Type B pancreatic cell (in vitro differentiated cells): ENCODE results near the gene DNAH9. TPM values are rescaled to one million over a fixed set of nuclear protein-coding genes. Genes with fewer than 3 reads are reported as not detected.

Experiments
- DNase-seq: peaks from one replicate; pipeline ENCODE4 v3.0.0; 2021; ENCODE audit warnings: mixed read lengths; ENCODE audit not compliant: unreplicated experiment; ENCODE audit errors: extremely low spot score
- H3K27ac Mint-ChIP-seq: 2 replicates; pipeline ENCODE4 v1.8.0; 2021; ENCODE audit warnings: mild to moderate bottlenecking, mixed read lengths
- H3K27me3 Mint-ChIP-seq: 2 replicates; pipeline ENCODE4 v1.8.0; 2021; ENCODE audit warnings: mixed read lengths
- H3K36me3 Mint-ChIP-seq: 2 replicates; pipeline ENCODE4 v1.8.0; 2021; ENCODE audit warnings: mixed read lengths
- H3K4me1 Mint-ChIP-seq: one replicate; pipeline ENCODE4 v1.8.0; 2021; ENCODE audit warnings: mixed read lengths; ENCODE audit not compliant: unreplicated experiment
- H3K4me3 Mint-ChIP-seq: 2 replicates; pipeline ENCODE4 v1.8.0; 2021; ENCODE audit warnings: mild to moderate bottlenecking, mixed read lengths
- H3K9me3 Mint-ChIP-seq: 2 replicates; pipeline ENCODE4 v1.8.0; 2021; ENCODE audit warnings: mixed read lengths
- CTCF ChIP-seq: fragments of 200-600 bp; sonication (generic); conservative IDR thresholded peaks from 2 replicates; pipeline ENCODE4 v1.5.0; 2021; ENCODE audit warnings: antibody characterized with exemption, mild to moderate bottlenecking
- total RNA-seq: library from RNA; stranded (reverse); gene quantifications from 2 replicates; pipeline ENCODE4 v1.2.1, GENCODE V29; 2021; ENCODE audit warnings: low replicate concordance

Gene DNAH9
- total RNA-seq, 1 donor from 2014 or later: 6.2 TPM

GRCh38 chr17:11869680-11870394 lies 271.6 kb downstream of the DNAH9 start:
- no peak for TF ChIP-seq CTCF
- no peaks in the 10 kb centered on the region for H3K36me3 Mint-ChIP-seq
- no peaks in the 10 kb centered on the region for H3K27me3 Mint-ChIP-seq
- no peak overlapping the region for H3K27ac Mint-ChIP-seq
- H3K4me1 Mint-ChIP-seq: no peaks in the 10 kb centered on the region
- no peak for DNase-seq
- no peaks in the 10 kb centered on the region for H3K9me3 Mint-ChIP-seq
- no peak overlapping the region for H3K4me3 Mint-ChIP-seq

- Mint-ChIP-seq H3K27me3 (no peaks in the 10 kb centered on the region), H3K9me3 (no peaks in the 10 kb centered on the region), H3K4me1 (no peaks in the 10 kb centered on the region), H3K4me3 (no peak overlapping the region), H3K27ac (no peak overlapping the region), H3K36me3 (no peaks in the 10 kb centered on the region)
- TF ChIP-seq CTCF: no peak
- DNase-seq: no peak
These were observed 273.5 kb downstream of the DNAH9 start for GRCh38 chr17:11871773-11872172.

- H3K27ac Mint-ChIP-seq: no peak overlapping the region
- no peak for TF ChIP-seq CTCF
- no peaks in the 10 kb centered on the region for H3K36me3 Mint-ChIP-seq
- H3K4me1 Mint-ChIP-seq: no peaks in the 10 kb centered on the region
- no peak for DNase-seq
- H3K9me3 Mint-ChIP-seq: no peaks in the 10 kb centered on the region
- H3K4me3 Mint-ChIP-seq: no peak overlapping the region
- no peaks in the 10 kb centered on the region for H3K27me3 Mint-ChIP-seq
These were observed 276.5 kb downstream of the DNAH9 start for GRCh38 chr17:11874756-11875155.

- Mint-ChIP-seq H3K4me1 (no peaks in the 10 kb centered on the region), H3K36me3 (no peaks in the 10 kb centered on the region), H3K9me3 (no peaks in the 10 kb centered on the region), H3K4me3 (no peak overlapping the region), H3K27ac (no peak overlapping the region), H3K27me3 (peaks cover 6% of the 10 kb centered on the region)
- DNase-seq: no peak
- peak; percentile 64 for TF ChIP-seq CTCF
These were observed 282.4 kb downstream of the DNAH9 start for GRCh38 chr17:11880714-11881113.

- Mint-ChIP-seq H3K36me3 (no peaks in the 10 kb centered on the region), H3K9me3 (no peaks in the 10 kb centered on the region), H3K27ac (no peak overlapping the region), H3K4me1 (no peaks in the 10 kb centered on the region), H3K27me3 (peaks cover 6% of the 10 kb centered on the region), H3K4me3 (no peak overlapping the region)
- DNase-seq: no peak
- TF ChIP-seq CTCF: no peak
These were observed 284.4 kb downstream of the DNAH9 start for GRCh38 chr17:11882716-11883115.
